Measurements from ENCODE around the gene PBLD. TPM values are rescaled to one million over a fixed set of nuclear protein-coding genes. Genes with fewer than 3 reads are reported as not detected.

The PBLD gene
- total and polyA plus RNA-seq, 9 of the 15 experiments (the other 6 are each of a cell fraction or from before 2014, with no cell fraction given) = 1.2 to 4.3 (median 2.5) TPM

DNA sequence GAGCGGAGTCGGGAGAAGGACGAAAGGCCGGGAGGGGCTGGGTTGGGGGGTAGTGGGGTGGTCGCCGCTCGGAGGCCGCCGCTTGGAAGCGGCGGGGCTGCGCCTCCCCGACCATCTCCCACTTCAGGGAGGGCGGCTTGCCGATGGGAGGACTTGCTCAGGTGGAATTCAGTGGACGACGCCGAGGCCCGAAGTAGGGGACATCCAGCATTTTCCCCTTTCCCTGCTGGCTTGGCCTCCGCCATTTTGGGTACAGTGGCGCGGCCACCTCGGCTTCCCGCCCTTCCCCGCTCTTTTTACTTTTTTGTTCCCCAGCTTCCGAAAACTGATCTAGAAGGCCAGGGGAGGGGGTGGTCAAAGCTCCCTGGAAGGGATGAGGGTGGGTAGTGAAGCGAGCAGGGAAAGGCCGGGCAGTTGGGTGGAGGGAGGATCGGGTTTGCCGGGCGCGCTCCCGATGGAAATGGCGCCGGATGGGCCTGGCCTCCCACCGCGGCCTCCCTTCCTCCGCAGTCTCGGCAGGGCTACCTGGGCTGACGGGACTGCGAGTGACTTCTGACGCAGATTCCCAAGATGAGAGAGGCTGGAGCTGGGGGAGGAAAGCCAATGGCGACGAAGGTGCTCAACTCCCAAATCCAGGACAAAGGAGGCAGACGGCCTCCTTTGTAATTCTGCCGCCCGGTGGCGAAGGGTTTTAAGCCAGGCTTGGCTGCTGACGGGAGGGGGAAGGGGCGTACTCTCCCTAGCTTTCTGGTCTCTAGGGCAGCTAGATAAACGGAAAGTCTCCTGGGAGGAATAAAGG is at the start of gene PBLD (continued):
- TF ChIP-seq, protein P1, sequence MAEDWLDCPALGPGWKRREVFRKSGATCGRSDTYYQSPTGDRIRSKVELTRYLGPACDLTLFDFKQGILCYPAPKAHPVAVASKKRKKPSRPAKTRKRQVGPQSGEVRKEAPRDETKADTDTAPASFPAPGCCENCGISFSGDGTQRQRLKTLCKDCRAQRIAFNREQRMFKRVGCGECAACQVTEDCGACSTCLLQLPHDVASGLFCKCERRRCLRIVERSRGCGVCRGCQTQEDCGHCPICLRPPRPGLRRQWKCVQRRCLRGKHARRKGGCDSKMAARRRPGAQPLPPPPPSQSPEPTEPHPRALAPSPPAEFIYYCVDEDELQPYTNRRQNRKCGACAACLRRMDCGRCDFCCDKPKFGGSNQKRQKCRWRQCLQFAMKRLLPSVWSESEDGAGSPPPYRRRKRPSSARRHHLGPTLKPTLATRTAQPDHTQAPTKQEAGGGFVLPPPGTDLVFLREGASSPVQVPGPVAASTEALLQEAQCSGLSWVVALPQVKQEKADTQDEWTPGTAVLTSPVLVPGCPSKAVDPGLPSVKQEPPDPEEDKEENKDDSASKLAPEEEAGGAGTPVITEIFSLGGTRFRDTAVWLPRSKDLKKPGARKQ (CRISPR knock-in tag; IDR thresholded peaks at IDR 0.05) = no peak
- TF ChIP-seq ELF4 (CRISPR knock-in tag; IDR thresholded peaks at IDR 0.05) (peak; percentile 87), PML (IDR thresholded peaks at IDR 0.05; ENCODE audit: low read length) (peak; percentile 84), ZBTB8A (IDR thresholded peaks at IDR 0.05; ENCODE audit: partially characterized antibody) (no peak), NCOA1 (IDR thresholded peaks at IDR 0.05; ENCODE audit: low read depth) (peak; percentile 37; the same call in 1 of the 2 replicates), TCF7L2 (IDR thresholded peaks at IDR 0.05; ENCODE audit: low read depth, low read length) (no peak), TARDBP (IDR thresholded peaks at IDR 0.05) (peak; percentile 89)
- TF ChIP-seq, protein P2, sequence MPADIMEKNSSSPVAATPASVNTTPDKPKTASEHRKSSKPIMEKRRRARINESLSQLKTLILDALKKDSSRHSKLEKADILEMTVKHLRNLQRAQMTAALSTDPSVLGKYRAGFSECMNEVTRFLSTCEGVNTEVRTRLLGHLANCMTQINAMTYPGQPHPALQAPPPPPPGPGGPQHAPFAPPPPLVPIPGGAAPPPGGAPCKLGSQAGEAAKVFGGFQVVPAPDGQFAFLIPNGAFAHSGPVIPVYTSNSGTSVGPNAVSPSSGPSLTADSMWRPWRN (IDR thresholded peaks at IDR 0.05; ENCODE audit: low read depth) = 0 out of 2 replicates have a peak, but pooled peaks have one; percentile 24
- TF ChIP-seq, protein P3, sequence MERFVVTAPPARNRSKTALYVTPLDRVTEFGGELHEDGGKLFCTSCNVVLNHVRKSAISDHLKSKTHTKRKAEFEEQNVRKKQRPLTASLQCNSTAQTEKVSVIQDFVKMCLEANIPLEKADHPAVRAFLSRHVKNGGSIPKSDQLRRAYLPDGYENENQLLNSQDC (CRISPR knock-in tag; IDR thresholded peaks at IDR 0.05) = no peak
- TF ChIP-seq, protein P4, sequence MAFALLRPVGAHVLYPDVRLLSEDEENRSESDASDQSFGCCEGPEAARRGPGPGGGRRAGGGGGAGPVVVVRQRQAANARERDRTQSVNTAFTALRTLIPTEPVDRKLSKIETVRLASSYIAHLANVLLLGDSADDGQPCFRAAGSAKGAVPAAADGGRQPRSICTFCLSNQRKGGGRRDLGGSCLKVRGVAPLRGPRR (CRISPR knock-in tag; IDR thresholded peaks at IDR 0.05) = no peak; the same call in 1 of the 2 replicates
- TF ChIP-seq, protein P5, sequence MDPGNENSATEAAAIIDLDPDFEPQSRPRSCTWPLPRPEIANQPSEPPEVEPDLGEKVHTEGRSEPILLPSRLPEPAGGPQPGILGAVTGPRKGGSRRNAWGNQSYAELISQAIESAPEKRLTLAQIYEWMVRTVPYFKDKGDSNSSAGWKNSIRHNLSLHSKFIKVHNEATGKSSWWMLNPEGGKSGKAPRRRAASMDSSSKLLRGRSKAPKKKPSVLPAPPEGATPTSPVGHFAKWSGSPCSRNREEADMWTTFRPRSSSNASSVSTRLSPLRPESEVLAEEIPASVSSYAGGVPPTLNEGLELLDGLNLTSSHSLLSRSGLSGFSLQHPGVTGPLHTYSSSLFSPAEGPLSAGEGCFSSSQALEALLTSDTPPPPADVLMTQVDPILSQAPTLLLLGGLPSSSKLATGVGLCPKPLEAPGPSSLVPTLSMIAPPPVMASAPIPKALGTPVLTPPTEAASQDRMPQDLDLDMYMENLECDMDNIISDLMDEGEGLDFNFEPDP (CRISPR knock-in tag; IDR thresholded peaks at IDR 0.05) = 0 out of 2 replicates have a peak, but pooled peaks have one; percentile 57
- TF ChIP-seq, protein P6, sequence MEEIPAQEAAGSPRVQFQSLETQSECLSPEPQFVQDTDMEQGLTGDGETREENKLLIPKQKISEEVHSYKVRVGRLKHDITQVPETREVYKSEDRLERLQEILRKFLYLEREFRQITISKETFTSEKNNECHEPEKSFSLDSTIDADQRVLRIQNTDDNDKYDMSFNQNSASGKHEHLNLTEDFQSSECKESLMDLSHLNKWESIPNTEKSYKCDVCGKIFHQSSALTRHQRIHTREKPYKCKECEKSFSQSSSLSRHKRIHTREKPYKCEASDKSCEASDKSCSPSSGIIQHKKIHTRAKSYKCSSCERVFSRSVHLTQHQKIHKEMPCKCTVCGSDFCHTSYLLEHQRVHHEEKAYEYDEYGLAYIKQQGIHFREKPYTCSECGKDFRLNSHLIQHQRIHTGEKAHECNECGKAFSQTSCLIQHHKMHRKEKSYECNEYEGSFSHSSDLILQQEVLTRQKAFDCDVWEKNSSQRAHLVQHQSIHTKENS (CRISPR knock-in tag; IDR thresholded peaks at IDR 0.05) = no peak
- TF ChIP-seq, protein P7, sequence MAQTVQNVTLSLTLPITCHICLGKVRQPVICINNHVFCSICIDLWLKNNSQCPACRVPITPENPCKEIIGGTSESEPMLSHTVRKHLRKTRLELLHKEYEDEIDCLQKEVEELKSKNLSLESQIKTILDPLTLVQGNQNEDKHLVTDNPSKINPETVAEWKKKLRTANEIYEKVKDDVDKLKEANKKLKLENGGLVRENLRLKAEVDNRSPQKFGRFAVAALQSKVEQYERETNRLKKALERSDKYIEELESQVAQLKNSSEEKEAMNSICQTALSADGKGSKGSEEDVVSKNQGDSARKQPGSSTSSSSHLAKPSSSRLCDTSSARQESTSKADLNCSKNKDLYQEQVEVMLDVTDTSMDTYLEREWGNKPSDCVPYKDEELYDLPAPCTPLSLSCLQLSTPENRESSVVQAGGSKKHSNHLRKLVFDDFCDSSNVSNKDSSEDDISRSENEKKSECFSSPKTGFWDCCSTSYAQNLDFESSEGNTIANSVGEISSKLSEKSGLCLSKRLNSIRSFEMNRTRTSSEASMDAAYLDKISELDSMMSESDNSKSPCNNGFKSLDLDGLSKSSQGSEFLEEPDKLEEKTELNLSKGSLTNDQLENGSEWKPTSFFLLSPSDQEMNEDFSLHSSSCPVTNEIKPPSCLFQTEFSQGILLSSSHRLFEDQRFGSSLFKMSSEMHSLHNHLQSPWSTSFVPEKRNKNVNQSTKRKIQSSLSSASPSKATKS (CRISPR knock-in tag; IDR thresholded peaks at IDR 0.05) = no peak
- TF ChIP-seq, protein P8, sequence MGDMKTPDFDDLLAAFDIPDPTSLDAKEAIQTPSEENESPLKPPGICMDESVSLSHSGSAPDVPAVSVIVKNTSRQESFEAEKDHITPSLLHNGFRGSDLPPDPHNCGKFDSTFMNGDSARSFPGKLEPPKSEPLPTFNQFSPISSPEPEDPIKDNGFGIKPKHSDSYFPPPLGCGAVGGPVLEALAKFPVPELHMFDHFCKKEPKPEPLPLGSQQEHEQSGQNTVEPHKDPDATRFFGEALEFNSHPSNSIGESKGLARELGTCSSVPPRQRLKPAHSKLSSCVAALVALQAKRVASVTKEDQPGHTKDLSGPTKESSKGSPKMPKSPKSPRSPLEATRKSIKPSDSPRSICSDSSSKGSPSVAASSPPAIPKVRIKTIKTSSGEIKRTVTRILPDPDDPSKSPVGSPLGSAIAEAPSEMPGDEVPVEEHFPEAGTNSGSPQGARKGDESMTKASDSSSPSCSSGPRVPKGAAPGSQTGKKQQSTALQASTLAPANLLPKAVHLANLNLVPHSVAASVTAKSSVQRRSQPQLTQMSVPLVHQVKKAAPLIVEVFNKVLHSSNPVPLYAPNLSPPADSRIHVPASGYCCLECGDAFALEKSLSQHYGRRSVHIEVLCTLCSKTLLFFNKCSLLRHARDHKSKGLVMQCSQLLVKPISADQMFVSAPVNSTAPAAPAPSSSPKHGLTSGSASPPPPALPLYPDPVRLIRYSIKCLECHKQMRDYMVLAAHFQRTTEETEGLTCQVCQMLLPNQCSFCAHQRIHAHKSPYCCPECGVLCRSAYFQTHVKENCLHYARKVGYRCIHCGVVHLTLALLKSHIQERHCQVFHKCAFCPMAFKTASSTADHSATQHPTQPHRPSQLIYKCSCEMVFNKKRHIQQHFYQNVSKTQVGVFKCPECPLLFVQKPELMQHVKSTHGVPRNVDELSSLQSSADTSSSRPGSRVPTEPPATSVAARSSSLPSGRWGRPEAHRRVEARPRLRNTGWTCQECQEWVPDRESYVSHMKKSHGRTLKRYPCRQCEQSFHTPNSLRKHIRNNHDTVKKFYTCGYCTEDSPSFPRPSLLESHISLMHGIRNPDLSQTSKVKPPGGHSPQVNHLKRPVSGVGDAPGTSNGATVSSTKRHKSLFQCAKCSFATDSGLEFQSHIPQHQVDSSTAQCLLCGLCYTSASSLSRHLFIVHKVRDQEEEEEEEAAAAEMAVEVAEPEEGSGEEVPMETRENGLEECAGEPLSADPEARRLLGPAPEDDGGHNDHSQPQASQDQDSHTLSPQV (IDR thresholded peaks at IDR 0.05) = no peak; the same call in 1 of the 2 replicates
